IMR-90 (cell line): ENCODE measurements around the gene WWC1. TPM values are rescaled to one million over a fixed set of nuclear protein-coding genes. Genes with fewer than 3 reads are reported as not detected.

ENCODE experiments used
- ATAC-seq: fragments of 200-7000 bp; cut with Tn5 transposase; 2 replicates; pipeline ENCODE4 v1.9.1; 2020; ENCODE audit warnings: low read depth, mild to moderate bottlenecking, moderate library complexity
- BruUV-seq: library from RNA; stranded (reverse); fragments of 400-500 nt; replicated peaks from 2 replicates; lab custom pipeline; 2021; lab: Mats Ljungman, UMichigan
- CTCF ChIA-PET: fragments of 300-600 bp; formaldehyde crosslinking; extraction: SDS; loops from one replicate; lab custom pipeline; 2021; ENCODE audit warnings: antibody characterized with exemption; lab: Yijun Ruan, JAX
- POLR2A ChIA-PET: fragments of 300-600 bp; sonication (Branson Sonifier 250); formaldehyde crosslinking; loops from one replicate; lab custom pipeline; 2022; ENCODE audit warnings: antibody characterized with exemption; ENCODE audit not compliant: unreplicated experiment; lab: Charles Lee
- DNase-seq: peaks from one replicate; pipeline ENCODE4 v3.0.0; 2013
- H2AFZ ChIP-seq: replicated peaks from 2 replicates; pipeline ENCODE3; 2013; ENCODE audit warnings: low read length, mild to moderate bottlenecking; ENCODE audit not compliant: poor library complexity
- H2AK5ac ChIP-seq: 2 replicates; pipeline ENCODE4 v1.6.1; 2013; ENCODE audit warnings: low read depth, low read length, inconsistent platforms
- H2AK9ac ChIP-seq: replicated peaks from 2 replicates; pipeline ENCODE3; 2013; ENCODE audit warnings: mild to moderate bottlenecking, low read depth, low read length, moderate library complexity; ENCODE audit not compliant: poor library complexity
- H2BK120ac ChIP-seq: 2 replicates; pipeline ENCODE4 v1.6.1; 2013; ENCODE audit warnings: low read depth, low read length, inconsistent platforms
- H2BK15ac ChIP-seq: 3 replicates; pipeline ENCODE4 v1.6.1; 2013; ENCODE audit warnings: low read depth, low read length, inconsistent platforms
- H2BK20ac ChIP-seq: 2 replicates; pipeline ENCODE4 v1.6.1; 2013; ENCODE audit warnings: low read depth, mild to moderate bottlenecking, inconsistent platforms, low read length, moderate library complexity
- H2BK5ac ChIP-seq: 2 replicates; pipeline ENCODE4 v1.6.1; 2013; ENCODE audit warnings: mild to moderate bottlenecking, low read depth, low read length, inconsistent platforms; ENCODE audit not compliant: poor library complexity, severe bottlenecking
- H3K14ac ChIP-seq: replicated peaks from 2 replicates; pipeline ENCODE4 v1.6.1; 2013; ENCODE audit warnings: low read depth, low read length, inconsistent platforms
- H3K18ac ChIP-seq: 2 replicates; pipeline ENCODE4 v1.6.1; 2013; ENCODE audit warnings: low read depth, low read length, control low read depth
- H3K23ac ChIP-seq: 2 replicates; pipeline ENCODE4 v1.6.1; 2013; ENCODE audit warnings: low read depth, low read length, inconsistent platforms
- H3K27ac ChIP-seq: 2 replicates; pipeline ENCODE4 v1.5.1; 2013; ENCODE audit warnings: mild to moderate bottlenecking, control low read depth, low read length; ENCODE audit not compliant: insufficient read depth
- H3K27me3 ChIP-seq: 2 replicates; pipeline ENCODE4 v1.6.1; 2013; ENCODE audit warnings: low read length; ENCODE audit not compliant: control insufficient read depth, insufficient read depth
- H3K36me3 ChIP-seq: 2 replicates; pipeline ENCODE4 v1.6.1; 2013; ENCODE audit warnings: low read length, mixed read lengths; ENCODE audit not compliant: control insufficient read depth, insufficient read depth
- H3K4ac ChIP-seq: 2 replicates; pipeline ENCODE4 v1.6.1; 2013; ENCODE audit warnings: low read depth, low read length, inconsistent platforms
- H3K4me1 ChIP-seq: 2 replicates; pipeline ENCODE4 v1.6.1; 2013; ENCODE audit warnings: low read length, mixed read lengths; ENCODE audit not compliant: control insufficient read depth, insufficient read depth
- H3K4me2 ChIP-seq: 2 replicates; pipeline ENCODE4 v1.6.1; 2013; ENCODE audit warnings: low read depth, mild to moderate bottlenecking, control low read depth, low read length, moderate library complexity
- H3K4me3 ChIP-seq: 2 replicates; pipeline ENCODE4 v1.5.1; 2013; ENCODE audit warnings: low read depth, mild to moderate bottlenecking, control low read depth, low read length, moderate library complexity; ENCODE audit not compliant: insufficient read depth
- H3K56ac ChIP-seq: 2 replicates; pipeline ENCODE4 v1.6.1; 2013; ENCODE audit warnings: low read length, inconsistent platforms; ENCODE audit not compliant: insufficient read depth; ENCODE audit errors: extremely low read depth
- H3K79me1 ChIP-seq, 2 experiments: 2 replicates each; pipeline ENCODE4 v1.6.1; 2013; ENCODE audit warnings: low read length in 2 of 2, inconsistent platforms in 1 of 2, low read depth in 1 of 2
- H3K9ac ChIP-seq: 2 replicates; pipeline ENCODE4 v1.6.1; 2013; ENCODE audit warnings: low read depth, low read length, control low read depth
- H3K9me1 ChIP-seq: 2 replicates; pipeline ENCODE4 v1.6.1; 2013; ENCODE audit warnings: low read length, inconsistent platforms; ENCODE audit not compliant: insufficient read depth
- H3K9me3 ChIP-seq: 2 replicates; pipeline ENCODE4 v1.6.1; 2013; ENCODE audit warnings: low read length; ENCODE audit not compliant: control insufficient read depth, insufficient read depth
- H4K20me1 ChIP-seq: 2 replicates; pipeline ENCODE4 v1.6.1; 2013; ENCODE audit warnings: low read length, inconsistent platforms; ENCODE audit not compliant: insufficient read depth
- H4K5ac ChIP-seq: 2 replicates; pipeline ENCODE4 v1.6.1; 2013; ENCODE audit warnings: mild to moderate bottlenecking, low read depth, low read length, control low read depth
- H4K8ac ChIP-seq, 2 experiments: 2 replicates each; pipeline ENCODE4 v1.6.1; 2013; ENCODE audit warnings: low read depth in 2 of 2, low read length in 2 of 2, control low read depth in 1 of 2, inconsistent platforms in 1 of 2
- H4K91ac ChIP-seq: 2 replicates; pipeline ENCODE4 v1.6.1; 2013; ENCODE audit warnings: low read depth, low read length, inconsistent platforms; ENCODE audit not compliant: insufficient read depth
- BHLHE40 ChIP-seq: fragments of 150-350 bp; IDR thresholded peaks from 2 replicates; pipeline ENCODE4 v1.6.1; 2016; ENCODE audit warnings: mild to moderate bottlenecking, low read depth, low read length
- CEBPB ChIP-seq: IDR thresholded peaks from 2 replicates; pipeline ENCODE4 v1.6.1; 2012; ENCODE audit warnings: low read depth, low read length, improper control_type of control experiment
- CHD1 ChIP-seq: IDR thresholded peaks from 2 replicates; pipeline ENCODE4 v1.6.1; 2012; ENCODE audit warnings: low read depth, low read length, improper control_type of control experiment
- CTCF ChIP-seq: conservative IDR thresholded peaks from 2 replicates; pipeline ENCODE4 v1.5.1; 2012; ENCODE audit warnings: mild to moderate bottlenecking, low read depth, low read length, improper control_type of control experiment
- ELK1 ChIP-seq: fragments of 150-350 bp; IDR thresholded peaks from 2 replicates; pipeline ENCODE4 v1.6.1; 2016; ENCODE audit warnings: low read depth, mild to moderate bottlenecking, low read length, moderate library complexity, borderline replicate concordance
- FOS ChIP-seq: fragments of 150-350 bp; IDR thresholded peaks from 2 replicates; pipeline ENCODE4 v1.6.1; 2016; ENCODE audit warnings: low read depth, low read length
- MAFK ChIP-seq: IDR thresholded peaks from 2 replicates; pipeline ENCODE4 v1.6.1; 2012; ENCODE audit warnings: low read depth, low read length, improper control_type of control experiment
- MAZ ChIP-seq: IDR thresholded peaks from 2 replicates; pipeline ENCODE4 v1.6.1; 2012; ENCODE audit warnings: low read depth, mild to moderate bottlenecking, low read length, improper control_type of control experiment, moderate library complexity, borderline replicate concordance
- MXI1 ChIP-seq: IDR thresholded peaks from 2 replicates; pipeline ENCODE4 v1.6.1; 2012; ENCODE audit warnings: low read depth, mild to moderate bottlenecking, low read length, moderate library complexity, borderline replicate concordance
- NFE2L2 ChIP-seq: fragments of 150-350 bp; IDR thresholded peaks from 2 replicates; pipeline ENCODE4 v1.6.1; 2016; ENCODE audit warnings: low read depth, mild to moderate bottlenecking, low read length
- POLR2A ChIP-seq: IDR thresholded peaks from 2 replicates; pipeline ENCODE4 v1.6.1; 2012; ENCODE audit warnings: mild to moderate bottlenecking, low read depth, low read length
- RAD21 ChIP-seq: IDR thresholded peaks from 2 replicates; pipeline ENCODE4 v1.6.1; 2012; ENCODE audit warnings: low read length, improper control_type of control experiment
- RCOR1 ChIP-seq: IDR thresholded peaks from 2 replicates; pipeline ENCODE4 v1.6.1; 2012; ENCODE audit warnings: mild to moderate bottlenecking, low read length, improper control_type of control experiment; ENCODE audit not compliant: insufficient replicate concordance
- RFX5 ChIP-seq: IDR thresholded peaks from 2 replicates; pipeline ENCODE4 v1.8.0; 2012; ENCODE audit warnings: low read depth, mild to moderate bottlenecking, low read length, moderate library complexity
- SMC3 ChIP-seq: fragments of 150-350 bp; IDR thresholded peaks from 2 replicates; pipeline ENCODE4 v1.6.1; 2016; ENCODE audit warnings: low read depth, mild to moderate bottlenecking, antibody characterized with exemption, low read length, moderate library complexity
- USF2 ChIP-seq: fragments of 150-350 bp; IDR thresholded peaks from 2 replicates; pipeline ENCODE4 v1.6.1; 2017; ENCODE audit warnings: mild to moderate bottlenecking, antibody characterized with exemption, low read length, low read depth
- dilution Hi-C: fragments of 300-500 bp; cut with HindIII; formaldehyde crosslinking; loops from one replicate; pipeline ENCODE4 v1.14.3; 2018; ENCODE audit warnings: low sequenced_read_pairs; ENCODE audit not compliant: unreplicated experiment
- in situ Hi-C: fragments of 300-500 bp; cut with MboI; formaldehyde crosslinking; loops from 3 replicates; pipeline ENCODE4 v1.14.3; 2019; ENCODE audit warnings: low sequenced_read_pairs, inconsistent platforms, mixed read lengths
- intact Hi-C: fragments of 100-400 bp; cut with micrococcal nuclease; formaldehyde crosslinking; loops from 2 replicates; pipeline ENCODE4 v1.10.0; 2022
- polyA plus RNA-seq, 3 experiments: library from polyadenylated mRNA; depleted of rRNA; stranded (reverse); fragments of >200 nt; gene quantifications; 2 replicates each; pipeline ENCODE4 v1.2.3, GENCODE V29; 2012; ENCODE audit warnings: low replicate concordance in 1 of 3
- total RNA-seq: library from RNA; depleted of rRNA; stranded (reverse); fragments of >200 nt; gene quantifications from 2 replicates; pipeline ENCODE4 v1.2.3, GENCODE V29; 2012

WWC1 gene
- total and polyA plus RNA-seq, 2 of the 4 experiments (the other 2 are of a cell fraction) = 9.1 to 10.3 TPM

- Histone ChIP-seq H3K27me3 (no peaks in the 10 kb centered on the region), H2AK5ac (no peak overlapping the region), H3K18ac (no peak overlapping the region), H2BK5ac (no peak overlapping the region), H3K14ac (no peak overlapping the region), H2BK15ac (no peak overlapping the region), H3K27ac (no peak overlapping the region), H2AFZ (no peak overlapping the region), H4K8ac (no peak overlapping the region), H2AK9ac (no peak overlapping the region), H3K4me1 (peaks cover 2% of the 10 kb centered on the region; the same call in 1 of the 2 replicates), H3K56ac (no peak overlapping the region), H4K91ac (no peak overlapping the region), H3K9me1 (no peaks in the 10 kb centered on the region), H4K5ac (no peak overlapping the region), H4K20me1 (no peaks in the 10 kb centered on the region), H3K4me3 (no peak overlapping the region), H3K36me3 (peaks cover 7% of the 10 kb centered on the region), H3K9ac (no peak overlapping the region), H3K79me1 (no peaks in the 10 kb centered on the region), H2BK20ac (no peak overlapping the region), H3K4ac (no peak overlapping the region), H3K4me2 (no peak overlapping the region), H3K23ac (no peak overlapping the region), H3K9me3 (no peaks in the 10 kb centered on the region), H2BK120ac (no peak overlapping the region)
- no TSS peak for BruUV-seq
- intact Hi-C loops = no loop called here
- CTCF ChIA-PET = no interaction called here
- DNase-seq = no peak
- POLR2A ChIA-PET = no interaction called here
- dilution Hi-C loops = no loop called here
- ATAC-seq = 0 out of 2 replicates have a peak, but pooled peaks have one; percentile 27
- in situ Hi-C loops = loop anchor here (25.0 kb wide), 1 partner anchor 156 kb away; the partner anchor contains the start of gene WWC1
- TF ChIP-seq RAD21 (no peak), MXI1 (no peak), ELK1 (no peak), NFE2L2 (no peak), CEBPB (no peak), CHD1 (no peak), MAFK (no peak), RFX5 (no peak), FOS (no peak), RCOR1 (no peak), MAZ (no peak), BHLHE40 (no peak), SMC3 (no peak), CTCF (no peak), USF2 (no peak), POLR2A (no peak)
These were observed 152.1 kb downstream of the WWC1 start for GRCh38 chr5:168443533-168443932.
